Nephron (organoid): Measurements from ENCODE around the gene ATP7B.

Experiments used
- H3K27ac Mint-ChIP-seq, 3 experiments: 2 replicates each; pipeline ENCODE4 v1.8.0; 2020; ENCODE audit warnings: mixed read lengths in 3 of 3, mild to moderate bottlenecking in 2 of 3, moderate library complexity in 1 of 3
- H3K27me3 Mint-ChIP-seq: 2 replicates; pipeline ENCODE4 v1.8.0; 2021; ENCODE audit warnings: low read depth, mild to moderate bottlenecking, moderate library complexity, mixed read lengths
- H3K36me3 Mint-ChIP-seq: 2 replicates; pipeline ENCODE4 v1.8.0; 2020; ENCODE audit warnings: low read depth, mixed read lengths
- H3K4me1 Mint-ChIP-seq: 2 replicates; pipeline ENCODE4 v1.8.0; 2020; ENCODE audit warnings: mixed read lengths
- H3K4me3 Mint-ChIP-seq, 3 experiments: 2 replicates each; pipeline ENCODE4 v1.8.0; 2020; ENCODE audit warnings: mild to moderate bottlenecking in 3 of 3, mixed read lengths in 3 of 3, moderate library complexity in 2 of 3
- H3K9me3 Mint-ChIP-seq: 2 replicates; pipeline ENCODE4 v1.8.0; 2020; ENCODE audit warnings: mixed read lengths
- TF ChIP-seq, protein P1 (sequence below), 3 experiments: fragments of 200-600 bp; sonication (generic); IDR thresholded peaks; one replicate each; pipeline ENCODE4 v1.5.0; 2021; ENCODE audit warnings: antibody characterized with exemption in 3 of 3; ENCODE audit not compliant: unreplicated experiment in 3 of 3

ATP7B gene

GRCh38 chr13:51905787-51906186 lies 105.5 kb downstream of the ATP7B start:
- Mint-ChIP-seq H3K4me3 (no peak overlapping the region), H3K27ac (no peak overlapping the region), H3K27me3 (peaks cover 3% of the 10 kb centered on the region), H3K9me3 (no peaks in the 10 kb centered on the region), H3K36me3 (no peaks in the 10 kb centered on the region), H3K4me1 (no peaks in the 10 kb centered on the region)
- TF ChIP-seq, protein P1, sequence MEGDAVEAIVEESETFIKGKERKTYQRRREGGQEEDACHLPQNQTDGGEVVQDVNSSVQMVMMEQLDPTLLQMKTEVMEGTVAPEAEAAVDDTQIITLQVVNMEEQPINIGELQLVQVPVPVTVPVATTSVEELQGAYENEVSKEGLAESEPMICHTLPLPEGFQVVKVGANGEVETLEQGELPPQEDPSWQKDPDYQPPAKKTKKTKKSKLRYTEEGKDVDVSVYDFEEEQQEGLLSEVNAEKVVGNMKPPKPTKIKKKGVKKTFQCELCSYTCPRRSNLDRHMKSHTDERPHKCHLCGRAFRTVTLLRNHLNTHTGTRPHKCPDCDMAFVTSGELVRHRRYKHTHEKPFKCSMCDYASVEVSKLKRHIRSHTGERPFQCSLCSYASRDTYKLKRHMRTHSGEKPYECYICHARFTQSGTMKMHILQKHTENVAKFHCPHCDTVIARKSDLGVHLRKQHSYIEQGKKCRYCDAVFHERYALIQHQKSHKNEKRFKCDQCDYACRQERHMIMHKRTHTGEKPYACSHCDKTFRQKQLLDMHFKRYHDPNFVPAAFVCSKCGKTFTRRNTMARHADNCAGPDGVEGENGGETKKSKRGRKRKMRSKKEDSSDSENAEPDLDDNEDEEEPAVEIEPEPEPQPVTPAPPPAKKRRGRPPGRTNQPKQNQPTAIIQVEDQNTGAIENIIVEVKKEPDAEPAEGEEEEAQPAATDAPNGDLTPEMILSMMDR (IDR thresholded peaks at IDR 0.05; ENCODE audit: unreplicated experiment in 3 of 3) = no peak

DNA sequence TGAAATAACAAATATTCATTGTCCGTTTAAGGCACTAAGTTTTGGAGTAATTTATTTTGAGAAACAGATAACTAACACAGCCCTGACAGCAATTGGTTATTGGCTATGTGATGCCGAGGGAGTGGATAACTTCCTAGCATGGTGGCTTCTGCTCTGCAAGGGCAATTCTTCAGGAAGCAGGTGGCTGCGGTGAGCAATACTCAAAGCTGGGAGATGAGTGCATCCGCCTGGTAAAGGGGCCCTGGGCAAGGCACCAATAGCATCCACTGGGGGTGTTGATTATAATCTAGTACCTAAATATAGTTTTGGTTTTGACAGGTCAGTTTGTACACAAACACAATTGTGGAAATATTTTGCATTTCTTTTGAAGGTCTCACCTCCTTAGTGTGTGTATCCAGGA lies 108.5 kb downstream of the ATP7B start:
- H3K9me3 Mint-ChIP-seq = no peaks in the 10 kb centered on the region
- TF ChIP-seq, protein P1 (IDR thresholded peaks at IDR 0.05; ENCODE audit: unreplicated experiment in 3 of 3) = no peak

GRCh38 chr13:51900471-51900870 lies 110.8 kb downstream of the ATP7B start:
- no peak overlapping the region for H3K4me3 Mint-ChIP-seq
- H3K9me3 Mint-ChIP-seq = no peaks in the 10 kb centered on the region
- H3K36me3 Mint-ChIP-seq = no peaks in the 10 kb centered on the region
- peaks cover 7% of the 10 kb centered on the region for H3K4me1 Mint-ChIP-seq
- TF ChIP-seq, protein P1 (IDR thresholded peaks at IDR 0.05; ENCODE audit: unreplicated experiment in 3 of 3) = no peak
- H3K27me3 Mint-ChIP-seq = peaks cover 9% of the 10 kb centered on the region
- H3K27ac Mint-ChIP-seq = no peak overlapping the region

More for the DNA sequence above, 108.5 kb downstream of the ATP7B start:
- no peak overlapping the region for H3K4me3 Mint-ChIP-seq
- peaks cover 3% of the 10 kb centered on the region for H3K27me3 Mint-ChIP-seq
- no peaks in the 10 kb centered on the region for H3K4me1 Mint-ChIP-seq
- H3K36me3 Mint-ChIP-seq = no peaks in the 10 kb centered on the region
- no peak overlapping the region for H3K27ac Mint-ChIP-seq

- H3K4me3 Mint-ChIP-seq = no peak overlapping the region
- H3K4me1 Mint-ChIP-seq = peaks cover 19% of the 10 kb centered on the region
- TF ChIP-seq, protein P1 (IDR thresholded peaks at IDR 0.05; ENCODE audit: unreplicated experiment in 3 of 3) = peak; percentile 62 to 72 (median 66)
- no peaks in the 10 kb centered on the region for H3K36me3 Mint-ChIP-seq
- peaks cover 11% of the 10 kb centered on the region for H3K27me3 Mint-ChIP-seq
- H3K27ac Mint-ChIP-seq = peak overlapping the region in 1 of 3 experiments; percentile 51
- H3K9me3 Mint-ChIP-seq = no peaks in the 10 kb centered on the region
Measured at GRCh38 chr13:51895906-51896888, 115.1 kb downstream of the ATP7B start.

GRCh38 chr13:51894239-51894638 lies 117.0 kb downstream of the ATP7B start:
- TF ChIP-seq, protein P1 (IDR thresholded peaks at IDR 0.05; ENCODE audit: unreplicated experiment in 3 of 3) = no peak
- Mint-ChIP-seq H3K4me3 (no peak overlapping the region), H3K9me3 (peaks cover 2% of the 10 kb centered on the region), H3K36me3 (peaks cover 3% of the 10 kb centered on the region), H3K4me1 (peaks cover 19% of the 10 kb centered on the region), H3K27ac (no peak overlapping the region), H3K27me3 (peaks cover 11% of the 10 kb centered on the region)
